ENCODE data around the gene SUMO1.

- TF ChIP-seq CTCF (IDR thresholded peaks at IDR 0.05; ENCODE audit: poor library complexity) (no peak), EZH2 (IDR thresholded peaks at IDR 0.05; ENCODE audit: borderline replicate concordance) (no peak)
These were observed 53.8 kb downstream of the SUMO1 start for GRCh38 chr2:202184557-202184956.

Measured in hepatocyte (in vitro differentiated cells).